ENCODE results near the gene NDUFB2.

DNA sequence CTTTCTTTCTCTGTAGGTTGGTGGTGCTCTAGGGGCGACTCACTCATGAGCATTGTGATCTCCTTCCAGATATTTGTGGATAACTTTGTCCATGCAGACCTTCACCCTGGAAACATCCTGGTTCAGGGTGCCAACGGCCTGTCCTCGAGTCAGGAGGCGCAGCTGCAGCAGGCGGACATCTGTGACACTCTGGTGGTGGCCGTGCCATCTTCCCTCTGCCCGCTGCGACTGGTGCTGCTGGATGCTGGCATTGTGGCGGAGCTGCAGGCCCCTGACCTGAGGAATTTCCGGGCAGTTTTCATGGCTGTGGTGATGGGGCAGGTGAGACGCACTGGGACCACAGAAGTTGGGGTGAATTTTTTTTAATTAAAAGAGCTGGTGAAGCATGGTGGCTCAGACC is 9.6 kb upstream of the NDUFB2 start:
- TF ChIP-seq, protein P1, sequence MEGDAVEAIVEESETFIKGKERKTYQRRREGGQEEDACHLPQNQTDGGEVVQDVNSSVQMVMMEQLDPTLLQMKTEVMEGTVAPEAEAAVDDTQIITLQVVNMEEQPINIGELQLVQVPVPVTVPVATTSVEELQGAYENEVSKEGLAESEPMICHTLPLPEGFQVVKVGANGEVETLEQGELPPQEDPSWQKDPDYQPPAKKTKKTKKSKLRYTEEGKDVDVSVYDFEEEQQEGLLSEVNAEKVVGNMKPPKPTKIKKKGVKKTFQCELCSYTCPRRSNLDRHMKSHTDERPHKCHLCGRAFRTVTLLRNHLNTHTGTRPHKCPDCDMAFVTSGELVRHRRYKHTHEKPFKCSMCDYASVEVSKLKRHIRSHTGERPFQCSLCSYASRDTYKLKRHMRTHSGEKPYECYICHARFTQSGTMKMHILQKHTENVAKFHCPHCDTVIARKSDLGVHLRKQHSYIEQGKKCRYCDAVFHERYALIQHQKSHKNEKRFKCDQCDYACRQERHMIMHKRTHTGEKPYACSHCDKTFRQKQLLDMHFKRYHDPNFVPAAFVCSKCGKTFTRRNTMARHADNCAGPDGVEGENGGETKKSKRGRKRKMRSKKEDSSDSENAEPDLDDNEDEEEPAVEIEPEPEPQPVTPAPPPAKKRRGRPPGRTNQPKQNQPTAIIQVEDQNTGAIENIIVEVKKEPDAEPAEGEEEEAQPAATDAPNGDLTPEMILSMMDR (IDR thresholded peaks at IDR 0.05; ENCODE audit: low read depth, low read length, poor library complexity, severe bottlenecking), result no peak
- no peak for TF ChIP-seq EZH2phosphoT487 (IDR thresholded peaks at IDR 0.05; ENCODE audit: borderline replicate concordance, low read length)
